Testis (tissue), 2 donors: ENCODE data around the gene OCIAD1.

Experiments
- POLR2A ChIP-seq: fragments of 450-650 bp; IDR thresholded peaks from one replicate; pipeline ENCODE4 v1.6.1; 2017; ENCODE audit warnings: antibody characterized with exemption, mild to moderate bottlenecking, moderate library complexity
- TF ChIP-seq, protein P1 (sequence below), 3 experiments: fragments of 450-650 bp in 2 of 3; fragments of 200-600 bp in 1 of 3; sonication (generic) in 1 of 3; IDR thresholded peaks; one replicate each; pipeline ENCODE4 v1.5.1; 2016 to 2019; ENCODE audit warnings: antibody characterized with exemption in 3 of 3, mild to moderate bottlenecking in 2 of 3, moderate library complexity in 1 of 3

DNA sequence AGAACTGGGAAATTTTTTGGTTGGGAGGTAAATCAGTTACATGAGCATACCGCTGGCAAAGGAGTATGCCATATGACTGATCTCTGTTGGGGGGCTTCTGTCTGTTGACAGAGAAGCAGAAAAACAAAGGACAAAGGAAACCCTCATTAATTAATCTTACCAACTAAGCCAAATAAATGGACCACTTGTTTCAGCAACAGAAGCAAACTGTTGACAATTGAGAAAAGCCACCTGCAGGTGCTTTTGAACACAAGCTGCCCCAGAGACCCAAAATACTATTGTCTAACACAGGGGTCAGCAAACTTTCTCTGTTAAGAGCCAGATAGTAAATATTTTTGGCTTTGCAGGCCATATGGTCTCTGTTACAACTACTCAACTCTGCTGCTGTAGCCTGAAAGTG is 43.8 kb upstream of the OCIAD1 start:
- TF ChIP-seq, protein P1, sequence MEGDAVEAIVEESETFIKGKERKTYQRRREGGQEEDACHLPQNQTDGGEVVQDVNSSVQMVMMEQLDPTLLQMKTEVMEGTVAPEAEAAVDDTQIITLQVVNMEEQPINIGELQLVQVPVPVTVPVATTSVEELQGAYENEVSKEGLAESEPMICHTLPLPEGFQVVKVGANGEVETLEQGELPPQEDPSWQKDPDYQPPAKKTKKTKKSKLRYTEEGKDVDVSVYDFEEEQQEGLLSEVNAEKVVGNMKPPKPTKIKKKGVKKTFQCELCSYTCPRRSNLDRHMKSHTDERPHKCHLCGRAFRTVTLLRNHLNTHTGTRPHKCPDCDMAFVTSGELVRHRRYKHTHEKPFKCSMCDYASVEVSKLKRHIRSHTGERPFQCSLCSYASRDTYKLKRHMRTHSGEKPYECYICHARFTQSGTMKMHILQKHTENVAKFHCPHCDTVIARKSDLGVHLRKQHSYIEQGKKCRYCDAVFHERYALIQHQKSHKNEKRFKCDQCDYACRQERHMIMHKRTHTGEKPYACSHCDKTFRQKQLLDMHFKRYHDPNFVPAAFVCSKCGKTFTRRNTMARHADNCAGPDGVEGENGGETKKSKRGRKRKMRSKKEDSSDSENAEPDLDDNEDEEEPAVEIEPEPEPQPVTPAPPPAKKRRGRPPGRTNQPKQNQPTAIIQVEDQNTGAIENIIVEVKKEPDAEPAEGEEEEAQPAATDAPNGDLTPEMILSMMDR (IDR thresholded peaks at IDR 0.05): no peak
- no peak for TF ChIP-seq POLR2A
